GM18498 (cell line): ENCODE data around the gene SERTAD3.
A peak's percentile ranks its signal among the peaks of the same experiment; 100 is the strongest.
"Not testable (repeated sequence)": the region's sequence is repeated elsewhere in the genome, so short reads cannot be mapped to it uniquely, and the experiment has no call there.

Experiments used
- ATAC-seq: cut with Tn5 transposase; IDR thresholded peaks from one replicate; pipeline ENCODE4 v1.9.1; 2021; ENCODE audit warnings: mild to moderate bottlenecking, moderate library complexity; ENCODE audit not compliant: unreplicated experiment

The SERTAD3 gene

GRCh38 chr19:40458597-40458974, 14.5 kb upstream of the SERTAD3 start:
- no peak for ATAC-seq

- ATAC-seq, result no peak
Measured at GRCh38 chr19:40457953-40458596, 13.9 kb upstream of the SERTAD3 start.

- ATAC-seq, result no peak
Measured at GRCh38 chr19:40457048-40457447, 12.9 kb upstream of the SERTAD3 start.

- not testable (repeated sequence) for ATAC-seq
Measured at GRCh38 chr19:40453943-40454342, 9.8 kb upstream of the SERTAD3 start.

- ATAC-seq, result no peak
Measured at GRCh38 chr19:40453151-40453735, 9.1 kb upstream of the SERTAD3 start.

- ATAC-seq, result no peak
Measured at GRCh38 chr19:40452016-40452415, 7.9 kb upstream of the SERTAD3 start.

GRCh38 chr19:40450664-40451063, 6.5 kb upstream of the SERTAD3 start:
- no peak for ATAC-seq

GRCh38 chr19:40449506-40449905, 5.4 kb upstream of the SERTAD3 start:
- ATAC-seq, result no peak

GRCh38 chr19:40446263-40446784, 2.2 kb upstream of the SERTAD3 start:
- ATAC-seq, result no peak

- ATAC-seq, result no peak
Measured at GRCh38 chr19:40445780-40446262, 1.7 kb upstream of the SERTAD3 start.

- no peak for ATAC-seq
Measured at GRCh38 chr19:40444825-40445312, 734 bp upstream of the SERTAD3 start.

- peak; percentile 70 for ATAC-seq
Measured at GRCh38 chr19:40443131-40443999, 770 bp downstream of the SERTAD3 start.

- no peak for ATAC-seq
Measured at GRCh38 chr19:40442328-40443130, 1.6 kb downstream of the SERTAD3 start.

GRCh38 chr19:40441719-40442253, 2.3 kb downstream of the SERTAD3 start:
- ATAC-seq, result no peak

GRCh38 chr19:40438284-40438683, 5.9 kb downstream of the SERTAD3 start:
- ATAC-seq, result no peak

GRCh38 chr19:40433391-40434216, 10.5 kb downstream of the SERTAD3 start:
- ATAC-seq, result peak; percentile 70

GRCh38 chr19:40432760-40433159, 11.4 kb downstream of the SERTAD3 start:
- not testable (repeated sequence) for ATAC-seq

- no peak for ATAC-seq
Measured at GRCh38 chr19:40431698-40432097, 12.4 kb downstream of the SERTAD3 start.

GRCh38 chr19:40430242-40430641, 13.9 kb downstream of the SERTAD3 start:
- not testable (repeated sequence) for ATAC-seq
